Epithelial cell of esophagus (primary cell): ENCODE data around the gene SLC5A9.

Experiments used
- DNase-seq: peaks from one replicate; pipeline ENCODE4 v3.0.0; 2010; ENCODE audit warnings: low read depth
- H3K4me3 ChIP-seq: 2 replicates; pipeline ENCODE4 v1.5.1; 2011; ENCODE audit warnings: mild to moderate bottlenecking, low read length, control low read depth
- CTCF ChIP-seq: IDR thresholded peaks from 2 replicates; pipeline ENCODE4 v1.5.1; 2011; ENCODE audit warnings: low read depth, mild to moderate bottlenecking, low read length, control low read depth, inconsistent platforms; ENCODE audit not compliant: insufficient read depth; ENCODE audit errors: missing control alignments

The SLC5A9 gene

DNA sequence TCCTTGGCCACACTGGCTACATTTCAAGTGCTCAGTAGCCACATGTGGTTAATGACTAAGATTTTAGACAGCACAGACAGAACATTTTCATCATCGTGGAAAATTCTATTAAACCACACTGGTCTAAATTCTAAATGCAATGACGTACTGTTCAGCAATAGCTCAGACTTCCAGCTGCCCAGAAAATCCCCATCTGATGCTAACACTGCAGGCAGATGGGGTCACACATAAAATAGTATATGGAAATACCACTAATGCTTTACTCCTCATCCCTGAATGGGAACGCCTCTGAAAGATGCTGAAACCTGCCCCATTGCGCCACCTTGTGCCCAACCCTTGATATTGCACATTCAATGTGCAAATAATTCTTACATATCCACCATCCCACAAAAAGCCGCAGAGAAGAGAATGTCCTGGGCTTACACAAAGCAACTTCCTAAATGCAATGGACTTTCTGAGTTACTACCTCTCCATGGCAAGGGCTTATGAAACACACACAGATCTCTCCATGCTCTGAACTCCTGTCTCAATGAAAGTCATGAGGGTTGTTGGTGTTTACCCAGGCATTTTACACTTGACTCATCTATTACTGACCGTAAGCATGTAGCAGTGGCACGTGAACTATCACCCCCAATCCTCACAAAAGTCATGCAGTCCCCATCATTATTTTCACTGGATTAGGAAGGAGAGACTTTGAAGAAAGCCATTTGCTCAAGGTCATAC, 20.3 kb upstream of the SLC5A9 start:
- peak; percentile 65 for DNase-seq
- TF ChIP-seq CTCF, result peak; percentile 87
- no peak overlapping the region for H3K4me3 ChIP-seq

DNA sequence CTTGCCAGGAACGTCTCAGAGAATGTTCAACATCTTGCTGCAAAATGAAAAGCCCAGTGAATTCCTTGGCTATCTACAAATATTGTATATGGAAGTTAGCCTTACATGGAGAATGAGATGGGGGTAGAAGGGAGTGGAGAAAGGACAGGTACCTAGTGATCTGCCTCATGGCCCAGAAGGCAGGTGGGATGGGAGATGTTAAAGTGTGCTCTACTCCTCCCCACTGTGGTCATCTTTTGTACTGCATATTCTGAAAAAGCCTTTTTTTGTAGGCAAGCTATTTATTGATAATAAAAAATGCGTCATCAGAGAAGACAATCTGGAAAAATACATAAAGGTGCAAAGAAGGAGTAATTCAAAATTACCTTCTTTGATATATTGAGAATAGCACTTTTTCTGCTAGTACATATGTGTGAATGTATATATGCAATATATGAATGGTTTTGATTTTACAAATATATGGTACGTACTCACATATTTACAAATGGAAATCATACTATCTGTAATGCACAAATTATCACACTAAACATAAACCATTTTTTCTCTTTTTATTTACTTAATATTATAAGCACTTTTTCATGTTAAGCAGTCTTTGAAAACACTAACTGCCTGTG, 19.1 kb upstream of the SLC5A9 start:
- no peak overlapping the region for H3K4me3 ChIP-seq
- TF ChIP-seq CTCF, result peak; percentile 71
- DNase-seq, result peak; percentile 45

DNA sequence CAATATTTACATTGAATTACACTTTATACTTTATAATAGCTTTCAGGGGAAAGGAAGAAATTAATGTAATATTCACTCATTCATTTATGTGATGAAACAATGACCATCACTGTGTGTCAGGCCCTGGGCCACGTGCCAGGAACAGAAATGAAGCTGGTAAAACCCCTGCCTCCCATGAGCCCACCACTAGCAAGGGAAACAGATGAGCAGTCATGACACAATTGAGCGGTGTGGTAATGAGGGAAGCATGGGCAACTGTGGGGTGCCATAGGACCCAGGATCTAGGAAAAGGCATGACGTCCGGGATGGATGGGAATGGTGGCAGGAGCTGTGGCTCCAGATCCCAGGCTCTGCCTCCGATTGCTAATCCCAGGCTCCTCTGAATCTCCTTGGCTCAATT, 17.0 kb upstream of the SLC5A9 start:
- no peak for DNase-seq
- TF ChIP-seq CTCF, result no peak
- H3K4me3 ChIP-seq, result no peak overlapping the region

DNA sequence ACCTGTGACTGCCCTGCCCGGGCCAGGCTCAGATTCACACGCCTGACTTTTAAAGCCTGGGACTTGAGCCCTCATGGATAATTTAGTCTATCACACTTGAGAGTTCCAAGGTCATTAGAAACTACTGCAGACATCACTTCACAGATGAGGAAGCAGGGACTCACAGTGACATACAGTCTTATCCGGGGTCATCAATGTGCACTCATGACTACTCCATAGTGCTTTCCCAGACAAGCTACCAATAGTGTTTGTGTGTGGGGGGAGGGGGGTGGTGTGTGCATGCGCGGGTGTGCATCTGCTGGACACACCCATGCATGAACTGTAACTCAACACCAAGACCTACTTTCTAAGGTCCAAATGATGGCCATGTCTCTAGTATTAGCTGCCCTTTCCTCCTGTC, 16.1 kb upstream of the SLC5A9 start:
- no peak for TF ChIP-seq CTCF
- no peak for DNase-seq
- H3K4me3 ChIP-seq, result no peak overlapping the region

GRCh38 chr1:48207131-48207530, 15.4 kb upstream of the SLC5A9 start:
- no peak overlapping the region for H3K4me3 ChIP-seq
- no peak for DNase-seq
- no peak for TF ChIP-seq CTCF

DNA sequence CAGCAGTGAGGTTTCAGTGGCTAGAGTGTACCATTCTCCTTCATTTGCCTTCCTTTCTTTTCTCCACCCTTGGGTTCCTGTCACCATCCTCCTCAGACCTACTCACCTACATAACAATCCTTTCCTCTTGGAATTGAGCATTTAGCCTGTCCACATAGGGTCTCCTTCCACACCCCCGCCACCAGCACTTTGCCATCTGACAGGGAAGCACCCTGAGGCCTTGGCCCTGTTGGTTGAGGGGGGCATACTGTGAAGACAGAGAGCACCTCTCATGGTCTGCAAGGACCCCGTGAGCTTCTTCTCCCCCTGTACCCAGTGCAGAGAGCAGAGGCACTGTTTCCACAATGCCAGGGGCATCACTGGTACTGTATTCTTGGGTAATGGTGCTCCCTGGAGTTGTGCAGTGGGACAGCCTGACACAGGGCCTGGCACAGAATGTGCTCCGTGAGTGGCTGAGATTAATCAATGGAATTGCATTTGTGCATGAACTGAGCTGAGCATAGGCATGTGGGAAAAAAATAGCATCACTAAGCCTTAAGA, 14.9 kb upstream of the SLC5A9 start:
- H3K4me3 ChIP-seq, result no peak overlapping the region
- DNase-seq, result no peak
- no peak for TF ChIP-seq CTCF
